ENCODE measurements around the gene C16orf74.

The C16orf74 gene

GRCh38 chr16:85774811-85775210 is 23.9 kb upstream of the C16orf74 start:
- DNase-seq (ENCODE audit: low spot score) = no peak

DNA sequence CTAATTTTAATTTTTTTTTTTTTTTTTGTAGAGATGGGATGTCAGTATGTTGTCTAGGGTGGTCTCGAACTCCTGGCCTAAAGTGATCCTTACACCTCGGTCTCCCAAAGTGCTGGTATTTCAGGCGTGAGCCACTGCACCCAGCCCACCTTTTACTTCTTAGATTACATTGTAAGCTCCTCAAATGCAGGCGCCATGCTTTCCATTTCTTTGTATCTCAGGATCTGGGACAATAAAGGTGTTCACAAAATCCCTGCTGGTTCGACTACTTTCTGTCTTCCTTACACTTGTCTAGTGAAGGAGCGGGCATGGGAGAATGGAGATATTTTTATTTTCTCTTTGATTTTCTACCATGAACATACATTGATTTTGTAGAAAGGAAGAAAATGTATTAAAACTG is 23.2 kb upstream of the C16orf74 start:
- DNase-seq (ENCODE audit: low spot score) = no peak

GRCh38 chr16:85773044-85773443 is 22.1 kb upstream of the C16orf74 start:
- DNase-seq (ENCODE audit: low spot score) = no peak

GRCh38 chr16:85770741-85771140 is 19.8 kb upstream of the C16orf74 start:
- DNase-seq (ENCODE audit: low spot score) = no peak

DNA sequence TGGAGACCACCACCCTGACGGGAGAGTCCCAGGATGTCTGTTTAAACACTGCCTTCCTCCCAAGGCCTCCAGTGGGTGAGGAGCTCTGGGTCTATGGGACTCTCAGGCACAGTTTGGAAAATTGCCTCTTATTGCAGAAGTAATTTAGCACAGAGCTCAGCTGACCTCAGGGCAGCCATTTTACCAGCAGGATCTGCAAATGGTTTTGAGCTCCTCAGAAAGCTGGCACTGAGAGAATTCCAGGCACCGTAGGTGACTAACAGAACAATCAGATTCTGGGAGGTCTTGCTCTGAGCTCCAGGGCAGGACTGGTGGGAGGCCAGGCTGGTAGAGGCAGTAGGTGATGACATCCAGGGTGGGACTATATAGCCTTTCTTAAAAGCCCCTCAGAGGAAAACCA is 17.3 kb upstream of the C16orf74 start:
- DNase-seq (ENCODE audit: low spot score) = no peak

DNA sequence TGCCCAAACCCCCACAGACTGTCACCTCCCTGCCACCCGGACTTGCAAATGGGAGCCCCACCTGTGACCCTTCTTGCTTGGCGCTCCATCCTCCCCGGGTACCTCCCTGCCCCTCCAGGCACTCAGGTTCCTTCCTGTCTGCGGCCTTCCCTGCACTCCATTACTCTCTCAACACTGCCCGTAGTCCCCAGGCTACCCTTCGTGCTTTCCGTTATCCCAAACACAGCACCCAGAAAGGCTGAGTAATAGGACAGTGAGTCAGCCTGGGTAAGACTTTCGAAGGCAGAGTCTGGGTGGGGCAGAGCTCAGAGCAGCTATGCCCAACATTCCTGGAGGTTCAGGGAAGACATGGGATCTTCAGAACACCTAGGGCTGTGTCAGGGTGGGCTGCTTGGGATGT is 16.6 kb upstream of the C16orf74 start:
- peak; percentile 61 for DNase-seq (ENCODE audit: low spot score)

DNA sequence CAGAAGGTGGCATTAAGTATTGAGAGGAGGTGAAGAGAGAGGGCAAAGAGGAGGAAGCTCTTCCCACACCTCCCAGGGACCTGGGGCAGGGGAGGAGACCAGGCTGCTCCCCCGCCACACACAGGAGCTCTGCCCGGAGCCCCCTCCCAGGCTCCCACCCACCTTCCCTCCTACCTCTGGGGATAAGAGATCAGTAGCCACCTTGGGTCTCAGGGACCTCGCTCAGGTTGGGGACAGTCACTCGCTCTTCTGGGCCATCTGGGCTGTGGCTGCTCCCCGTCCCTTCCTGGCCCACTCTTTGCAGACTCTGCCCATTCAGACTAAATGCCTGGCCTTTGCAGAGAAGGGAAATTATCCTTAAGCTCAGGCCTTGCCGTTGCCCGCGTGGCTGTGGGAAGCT is 14.9 kb upstream of the C16orf74 start:
- no peak for DNase-seq (ENCODE audit: low spot score)

- DNase-seq (ENCODE audit: low spot score) = no peak
Measured at GRCh38 chr16:85765211-85765610, 14.3 kb upstream of the C16orf74 start.

DNA sequence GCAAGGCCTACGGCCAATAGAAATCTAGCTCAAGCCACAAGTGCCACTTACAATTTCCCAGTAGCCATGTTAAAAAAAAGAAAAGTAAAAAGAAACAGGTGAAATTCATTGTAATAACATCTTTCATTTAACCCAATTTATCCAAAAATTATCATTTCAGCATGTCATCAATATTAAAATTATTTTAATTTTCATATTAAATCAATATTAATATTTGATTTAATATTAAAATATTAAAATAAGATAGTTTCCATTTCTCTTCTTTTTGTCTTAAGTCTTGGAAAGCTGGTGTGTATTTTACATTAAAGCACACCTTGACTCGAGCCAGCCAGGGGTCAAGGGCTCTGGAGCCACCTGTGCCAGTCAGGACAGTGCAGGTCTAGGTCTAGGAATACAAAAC is 12.7 kb upstream of the C16orf74 start:
- no peak for DNase-seq (ENCODE audit: low spot score)

DNA sequence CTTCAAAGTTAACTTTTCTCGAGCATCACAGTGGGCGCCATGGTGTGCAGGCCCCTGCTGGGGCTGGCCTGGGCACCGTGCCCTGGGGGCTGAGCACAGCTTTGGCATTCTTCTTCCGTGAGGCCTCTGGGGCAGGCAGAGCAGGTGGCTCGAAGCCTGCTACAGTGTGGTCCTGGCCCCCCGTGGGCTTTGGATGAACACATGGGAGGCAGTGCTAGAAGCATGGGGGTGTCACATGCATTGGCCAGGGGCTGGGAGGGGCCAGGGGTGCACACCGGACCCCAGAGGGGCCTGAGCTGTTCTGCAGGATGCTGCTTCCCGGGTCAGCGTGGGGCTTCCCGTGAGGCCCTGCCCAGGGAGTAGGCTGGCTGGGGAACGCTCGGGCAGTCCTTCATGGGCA is 12.1 kb upstream of the C16orf74 start:
- DNase-seq (ENCODE audit: low spot score) = no peak

- no peak for DNase-seq (ENCODE audit: low spot score)
Measured at GRCh38 chr16:85761861-85762260, 11.0 kb upstream of the C16orf74 start.

- peak; percentile 30 for DNase-seq (ENCODE audit: low spot score)
Measured at GRCh38 chr16:85759631-85760419, 8.9 kb upstream of the C16orf74 start.

GRCh38 chr16:85759136-85759535 is 8.2 kb upstream of the C16orf74 start:
- no peak for DNase-seq (ENCODE audit: low spot score)

GRCh38 chr16:85757341-85757822 is 6.5 kb upstream of the C16orf74 start:
- peak; percentile 23 for DNase-seq (ENCODE audit: low spot score)

DNA sequence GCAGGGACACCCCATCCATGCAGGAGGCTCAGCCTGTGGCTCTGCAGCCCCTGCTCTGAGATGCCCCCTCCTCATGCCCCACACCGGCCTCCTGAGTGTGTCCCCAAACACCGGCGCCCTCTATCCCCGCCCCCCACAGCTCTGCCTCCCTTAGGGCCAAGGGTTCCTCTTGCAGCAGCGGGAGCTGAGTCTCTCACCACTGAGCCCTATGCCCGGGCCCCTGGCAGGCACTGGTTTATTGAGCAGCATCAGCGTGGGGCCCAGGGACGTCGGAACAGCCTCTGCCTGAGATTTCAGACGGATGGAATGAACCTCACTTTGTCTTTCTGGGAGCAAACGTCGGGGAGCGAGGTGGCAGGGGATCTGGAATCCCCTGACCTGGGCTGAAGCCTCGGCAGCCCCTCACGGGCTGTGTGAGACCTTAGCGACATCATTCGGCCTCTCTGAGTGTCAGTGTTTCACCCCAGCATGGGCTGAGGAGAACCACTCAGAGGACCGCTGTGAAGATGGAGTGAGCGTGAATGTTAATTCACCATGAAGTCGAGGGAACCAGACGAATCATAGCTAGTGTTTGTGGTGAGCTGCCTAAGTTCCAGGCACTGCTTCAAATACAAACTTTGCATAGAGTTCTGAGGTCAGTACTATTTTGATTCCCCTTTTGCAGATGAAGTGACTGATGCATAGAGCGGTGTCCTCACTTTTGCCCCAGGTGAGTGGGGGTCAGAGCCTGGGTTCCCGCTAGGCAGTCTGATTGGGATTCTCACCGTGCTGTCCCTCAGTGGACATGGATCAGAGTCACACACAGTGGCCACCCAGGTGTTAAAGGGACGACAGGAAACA is 5.3 kb upstream of the C16orf74 start:
- DNase-seq (ENCODE audit: low spot score) = no peak

GRCh38 chr16:85754413-85754812 is 3.5 kb upstream of the C16orf74 start:
- DNase-seq (ENCODE audit: low spot score) = no peak

- no peak for DNase-seq (ENCODE audit: low spot score)
Measured at GRCh38 chr16:85753976-85754375, 3.1 kb upstream of the C16orf74 start.

- no peak for DNase-seq (ENCODE audit: low spot score)
Measured at GRCh38 chr16:85753559-85753958, 2.7 kb upstream of the C16orf74 start.

DNA sequence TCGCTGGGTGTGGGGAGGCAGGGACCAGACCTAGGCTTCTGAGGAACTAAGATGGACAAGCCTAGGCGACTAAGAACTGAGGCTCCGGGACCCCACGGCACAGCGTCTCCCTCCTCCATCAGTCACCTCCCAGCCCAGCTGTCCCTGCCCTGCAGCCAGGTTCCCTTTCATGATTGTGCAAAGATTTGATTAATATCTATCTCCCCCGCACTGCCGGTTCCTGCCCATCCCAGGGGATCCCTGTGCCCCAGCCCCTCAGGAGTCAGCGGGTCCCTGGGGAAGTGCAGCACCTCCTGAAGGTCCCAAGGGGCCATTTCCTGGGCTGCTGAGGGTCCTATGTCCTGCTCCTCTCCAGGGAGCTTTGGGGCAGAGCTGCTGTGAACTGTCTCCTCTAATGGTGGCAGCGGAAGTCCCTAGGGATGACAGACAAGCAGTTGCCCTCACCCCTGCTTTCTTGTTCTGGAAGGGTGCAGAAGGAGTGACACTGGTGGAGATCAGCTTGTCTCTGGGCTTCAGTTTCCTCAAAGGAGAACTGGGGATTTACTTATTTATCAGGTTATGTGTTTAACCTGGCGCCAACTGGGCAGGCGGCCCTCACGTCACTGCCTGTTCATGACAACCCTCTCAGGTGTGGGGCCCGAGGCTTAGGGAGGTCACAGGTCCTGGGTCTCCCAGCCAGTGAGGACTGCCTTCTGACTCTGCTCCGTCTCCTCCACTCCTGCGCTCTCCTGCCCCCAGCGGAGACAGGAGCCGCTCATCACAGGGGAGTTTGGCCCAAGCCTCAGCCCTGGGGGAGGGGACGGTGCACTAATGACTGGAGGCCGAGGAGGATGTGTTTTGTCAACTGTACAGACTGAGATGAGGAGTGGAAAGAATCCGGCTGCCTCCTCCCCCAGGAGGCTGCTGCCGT is 1.9 kb upstream of the C16orf74 start:
- no peak for DNase-seq (ENCODE audit: low spot score)

DNA sequence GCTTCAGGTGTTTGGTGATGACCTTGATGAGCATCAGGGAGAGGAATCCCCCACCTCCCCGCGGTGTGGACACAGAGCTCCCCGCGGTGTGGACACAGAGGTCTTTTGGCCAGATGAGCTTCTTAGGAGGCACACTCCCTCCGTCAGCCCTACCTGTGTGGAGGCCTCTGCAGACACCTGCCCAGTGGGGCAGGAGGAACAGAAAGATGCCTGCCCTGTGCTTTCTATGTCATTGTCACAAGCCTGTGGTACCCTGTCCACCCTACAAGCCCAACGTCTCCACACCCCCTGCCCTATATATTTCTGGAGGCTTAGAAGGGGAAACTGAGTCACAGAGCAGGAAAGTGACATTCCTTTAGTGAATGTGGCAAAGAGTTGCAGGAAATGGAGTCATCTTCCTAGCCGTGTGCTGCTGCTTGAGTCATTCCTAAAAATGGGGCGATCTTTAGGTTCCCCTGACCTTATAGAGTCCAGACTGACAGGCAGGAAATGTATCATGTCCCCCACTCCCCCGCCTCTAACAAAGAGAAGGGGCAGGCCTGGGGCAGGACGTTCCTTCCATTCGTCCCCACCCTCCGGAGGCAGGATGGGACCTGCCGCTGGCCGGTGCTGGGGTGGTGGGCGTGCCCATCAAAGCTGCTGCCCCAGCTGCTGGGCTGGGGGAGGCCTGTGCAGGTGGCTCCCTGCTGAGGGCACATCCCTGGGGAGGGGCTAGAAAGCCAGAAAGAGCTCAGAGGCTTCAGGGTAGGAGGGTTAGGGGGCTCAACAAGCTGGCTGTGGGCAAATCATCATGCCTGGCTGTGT is 1.0 kb upstream of the C16orf74 start:
- no peak for DNase-seq (ENCODE audit: low spot score)

DNA sequence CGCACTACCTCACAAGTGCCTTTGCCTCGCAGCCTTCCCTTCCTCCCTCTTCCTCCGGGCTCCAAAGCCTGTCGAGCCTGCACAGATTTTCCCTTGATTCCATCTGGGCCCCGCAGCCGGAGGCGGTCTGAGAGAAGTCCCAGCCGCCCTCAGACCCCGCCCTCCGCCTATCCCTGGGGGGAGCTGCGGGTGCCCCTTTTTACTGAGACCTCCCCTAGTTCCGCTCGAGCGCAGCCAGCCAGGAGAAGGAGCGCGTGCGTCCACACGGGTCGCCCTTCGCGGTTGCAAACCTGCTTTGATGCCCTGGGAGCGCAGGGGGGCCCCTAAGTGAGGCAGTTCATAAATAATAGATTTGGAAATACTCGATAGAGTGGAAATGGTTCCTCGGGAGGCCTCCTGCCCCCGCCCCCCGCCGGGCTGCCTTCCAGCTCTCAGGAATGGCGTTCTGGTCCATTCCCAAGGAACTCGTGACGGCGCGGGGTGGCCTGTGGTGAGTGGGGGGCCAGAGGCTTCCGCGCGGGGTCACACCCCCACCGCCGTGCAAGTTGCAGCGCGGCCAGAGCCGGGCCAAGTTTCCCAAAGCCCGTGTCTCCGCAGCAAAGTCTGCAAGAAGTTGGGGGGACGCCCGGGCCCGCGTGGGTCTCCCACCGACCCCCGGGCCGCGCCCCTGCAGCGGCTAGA is 610 bp downstream of the C16orf74 start:
- DNase-seq (ENCODE audit: low spot score) = no peak

Measured in SW480 (cell line).